ENCODE measurements around the gene ADGRL3.
"Not testable (repeated sequence)": the region's sequence is repeated elsewhere in the genome, so short reads cannot be mapped to it uniquely, and the experiment has no call there.

GRCh38 chr4:61769444-61770167 lies 569.5 kb downstream of the ADGRL3 start:
- TF ChIP-seq CTCF (conservative IDR thresholded peaks at IDR 0.05; ENCODE audit: low read length); EZH2phosphoT487 (IDR thresholded peaks at IDR 0.05; ENCODE audit: borderline replicate concordance, low read depth, low read length): not testable (repeated sequence)

Measured in OCI-LY7 (cell line).